HL-60 (cell line): ENCODE data around the gene SH3PXD2A.
A peak's percentile ranks its signal among the peaks of the same experiment; 100 is the strongest.

ENCODE experiments used
- DNase-seq, 2 experiments: peaks; one replicate each; pipeline ENCODE4 v3.0.0-alpha.2; 2010 to 2020; ENCODE audit warnings: low read depth in 1 of 2, low spot score in 1 of 2
- H3K27ac ChIP-seq: fragments of 250-450 bp; sonication (Bioruptor Pico); replicated peaks from 2 replicates; pipeline ENCODE4 v1.5.1; 2020; ENCODE audit warnings: mild to moderate bottlenecking, moderate library complexity
- H3K27me3 ChIP-seq: fragments of 250-450 bp; sonication (Bioruptor Pico); 2 replicates; pipeline ENCODE4 v1.5.1; 2021; ENCODE audit warnings: mild to moderate bottlenecking, moderate library complexity; ENCODE audit not compliant: insufficient read depth, poor library complexity, severe bottlenecking
- H3K4me3 ChIP-seq: replicated peaks from 2 replicates; pipeline ENCODE4 v1.5.1; 2011; ENCODE audit warnings: mild to moderate bottlenecking, control low read depth, low read length; ENCODE audit not compliant: insufficient read depth
- CTCF ChIP-seq: IDR thresholded peaks from one replicate; pipeline ENCODE4 v1.5.1; 2011; ENCODE audit warnings: low read length, control low read depth, inconsistent platforms; ENCODE audit not compliant: insufficient read depth
- GABPA ChIP-seq: IDR thresholded peaks from 2 replicates; pipeline ENCODE4 v1.6.1; 2012; ENCODE audit warnings: low read depth
- POLR2AphosphoS5 ChIP-seq: IDR thresholded peaks from 2 replicates; pipeline ENCODE4 v1.6.1; 2012; ENCODE audit warnings: low read depth
- SPI1 ChIP-seq: IDR thresholded peaks from 2 replicates; pipeline ENCODE4 v1.6.1; 2012; ENCODE audit warnings: low read depth, mild to moderate bottlenecking, borderline replicate concordance
- TF ChIP-seq, protein P1 (sequence below): IDR thresholded peaks from 2 replicates; pipeline ENCODE4 v1.6.1; 2012; ENCODE audit warnings: low read depth; ENCODE audit not compliant: insufficient replicate concordance

Gene SH3PXD2A

GRCh38 chr10:103852856-103853255 is 2.5 kb downstream of the SH3PXD2A start:
- H3K27me3 ChIP-seq = no peaks in the 10 kb centered on the region
- no peak overlapping the region for H3K4me3 ChIP-seq
- TF ChIP-seq SPI1 (peak; percentile 41; the same call in 1 of the 2 replicates), CTCF (no peak)
- peak; percentile 29 to 65 for DNase-seq
- peak overlapping the region; percentile 45 for H3K27ac ChIP-seq

GRCh38 chr10:103852189-103852711 is 3.1 kb downstream of the SH3PXD2A start:
- peak overlapping the region; percentile 45 for H3K27ac ChIP-seq
- H3K27me3 ChIP-seq = no peaks in the 10 kb centered on the region
- TF ChIP-seq CTCF = no peak
- peak; percentile 22 to 68 for DNase-seq
- H3K4me3 ChIP-seq = no peak overlapping the region

- TF ChIP-seq GABPA = no peak
- TF ChIP-seq SPI1 = no peak
- no peak for TF ChIP-seq POLR2AphosphoS5
- TF ChIP-seq, protein P1, sequence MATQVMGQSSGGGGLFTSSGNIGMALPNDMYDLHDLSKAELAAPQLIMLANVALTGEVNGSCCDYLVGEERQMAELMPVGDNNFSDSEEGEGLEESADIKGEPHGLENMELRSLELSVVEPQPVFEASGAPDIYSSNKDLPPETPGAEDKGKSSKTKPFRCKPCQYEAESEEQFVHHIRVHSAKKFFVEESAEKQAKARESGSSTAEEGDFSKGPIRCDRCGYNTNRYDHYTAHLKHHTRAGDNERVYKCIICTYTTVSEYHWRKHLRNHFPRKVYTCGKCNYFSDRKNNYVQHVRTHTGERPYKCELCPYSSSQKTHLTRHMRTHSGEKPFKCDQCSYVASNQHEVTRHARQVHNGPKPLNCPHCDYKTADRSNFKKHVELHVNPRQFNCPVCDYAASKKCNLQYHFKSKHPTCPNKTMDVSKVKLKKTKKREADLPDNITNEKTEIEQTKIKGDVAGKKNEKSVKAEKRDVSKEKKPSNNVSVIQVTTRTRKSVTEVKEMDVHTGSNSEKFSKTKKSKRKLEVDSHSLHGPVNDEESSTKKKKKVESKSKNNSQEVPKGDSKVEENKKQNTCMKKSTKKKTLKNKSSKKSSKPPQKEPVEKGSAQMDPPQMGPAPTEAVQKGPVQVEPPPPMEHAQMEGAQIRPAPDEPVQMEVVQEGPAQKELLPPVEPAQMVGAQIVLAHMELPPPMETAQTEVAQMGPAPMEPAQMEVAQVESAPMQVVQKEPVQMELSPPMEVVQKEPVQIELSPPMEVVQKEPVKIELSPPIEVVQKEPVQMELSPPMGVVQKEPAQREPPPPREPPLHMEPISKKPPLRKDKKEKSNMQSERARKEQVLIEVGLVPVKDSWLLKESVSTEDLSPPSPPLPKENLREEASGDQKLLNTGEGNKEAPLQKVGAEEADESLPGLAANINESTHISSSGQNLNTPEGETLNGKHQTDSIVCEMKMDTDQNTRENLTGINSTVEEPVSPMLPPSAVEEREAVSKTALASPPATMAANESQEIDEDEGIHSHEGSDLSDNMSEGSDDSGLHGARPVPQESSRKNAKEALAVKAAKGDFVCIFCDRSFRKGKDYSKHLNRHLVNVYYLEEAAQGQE = no peak
- TF ChIP-seq CTCF = no peak
- Histone ChIP-seq H3K27me3 (no peaks in the 10 kb centered on the region), H3K27ac (0 out of 2 replicates have a peak overlapping the region, but pooled peaks have one; percentile 4), H3K4me3 (no peak overlapping the region)
- no peak for DNase-seq
Measured at GRCh38 chr10:103851261-103851660, 4.1 kb downstream of the SH3PXD2A start.

GRCh38 chr10:103850572-103850895 is 4.8 kb downstream of the SH3PXD2A start:
- peak; percentile 41; the same call in 1 of the 2 replicates for TF ChIP-seq SPI1
- TF ChIP-seq, protein P1 = no peak
- Histone ChIP-seq H3K27ac (peak overlapping the region; percentile 45), H3K4me3 (no peak overlapping the region), H3K27me3 (no peaks in the 10 kb centered on the region)
- peak; percentile 29 to 49 for DNase-seq
